ENCODE results near the gene EML4. TPM values are rescaled to one million over a fixed set of nuclear protein-coding genes. Genes with fewer than 3 reads are reported as not detected.

Gene EML4
- total and polyA plus RNA-seq, 3 experiments from 2014 or later, result 58.0 to 70.8 (median 61.5) TPM

- Histone ChIP-seq H3K36me3 (ENCODE audit: insufficient read depth, low read length) (peaks cover 16% of the 10 kb centered on the region), H3K27me3 (ENCODE audit: insufficient read depth, low read length, poor library complexity, severe bottlenecking) (no peaks in the 10 kb centered on the region), H3K4me1 (ENCODE audit: insufficient read depth, low read length) (no peaks in the 10 kb centered on the region), H3K9me3 (ENCODE audit: low read length) (no peaks in the 10 kb centered on the region), H3K4me3 (ENCODE audit: low read length) (no peak overlapping the region), H3K27ac (ENCODE audit: low read depth, low read length) (no peak overlapping the region)
- Mint-ChIP-seq H3K4me3 (peak overlapping the region in 1 of 7 donors; percentile 20), H3K9me3 (no peaks in the 10 kb centered on the region), H3K27ac (peak overlapping the region; percentile 56 to 92 (median 86)), H3K4me1 (peaks cover 32 to 49% (median 48%) of the 10 kb centered on the region in 3 donors), H3K27me3 (no peaks in the 10 kb centered on the region), H3K36me3 (peaks cover 5 to 79% (median 18%) of the 10 kb centered on the region in 3 donors)
- POLR2A ChIA-PET, result no interaction called here
- no peak for DNase-seq
- CTCF ChIA-PET, result interaction anchor here (1.4 kb wide), 1 partner anchor 235 kb away, joined by 3 read pairs; no protein-coding TSS in a partner anchor
Measured at GRCh38 chr2:42321452-42322064, 152.4 kb downstream of the EML4 start.

- Histone ChIP-seq H3K27me3 (ENCODE audit: insufficient read depth, low read length, poor library complexity, severe bottlenecking) (no peaks in the 10 kb centered on the region), H3K4me3 (ENCODE audit: low read length) (no peak overlapping the region), H3K9me3 (ENCODE audit: low read length) (no peaks in the 10 kb centered on the region), H3K4me1 (ENCODE audit: insufficient read depth, low read length) (no peaks in the 10 kb centered on the region), H3K36me3 (ENCODE audit: insufficient read depth, low read length) (peaks cover 12% of the 10 kb centered on the region), H3K27ac (ENCODE audit: low read depth, low read length) (no peak overlapping the region)
- Mint-ChIP-seq H3K9me3 (no peaks in the 10 kb centered on the region), H3K27ac (peak overlapping the region in 6 of 8 donors; percentile 21 to 57 (median 39)), H3K27me3 (no peaks in the 10 kb centered on the region), H3K4me1 (peaks cover 20 to 43% (median 35%) of the 10 kb centered on the region in 3 donors), H3K4me3 (no peak overlapping the region), H3K36me3 (peaks cover 5 to 79% (median 14%) of the 10 kb centered on the region in 3 donors)
- CTCF ChIA-PET, result interaction anchor here (0.7 to 1.4 kb wide), 3 partner anchors 191 to 229 kb away, joined by 3 to 7 read pairs (median 4); no protein-coding TSS in a partner anchor
- DNase-seq, result no peak
- POLR2A ChIA-PET, result interaction anchor here (1.1 kb wide), 1 partner anchor 73 kb away, joined by 3 read pairs; no protein-coding TSS in a partner anchor
Measured at GRCh38 chr2:42324244-42324643, 155.1 kb downstream of the EML4 start.

- H3K36me3 Mint-ChIP-seq, result peaks cover 5 to 81% (median 19%) of the 10 kb centered on the region in 3 donors
- ChIA-PET POLR2A (no interaction called here), CTCF (interaction anchor here (1.4 kb wide), 1 partner anchor 229 kb away, joined by 7 read pairs; no protein-coding TSS in a partner anchor)
- Histone ChIP-seq H3K9me3 (ENCODE audit: low read length) (no peaks in the 10 kb centered on the region), H3K27me3 (ENCODE audit: insufficient read depth, low read length, poor library complexity, severe bottlenecking) (no peaks in the 10 kb centered on the region), H3K36me3 (ENCODE audit: insufficient read depth, low read length) (peaks cover 16% of the 10 kb centered on the region), H3K4me1 (ENCODE audit: insufficient read depth, low read length) (no peaks in the 10 kb centered on the region), H3K27ac (ENCODE audit: low read depth, low read length) (no peak overlapping the region), H3K4me3 (ENCODE audit: low read length) (no peak overlapping the region)
- H3K4me3 Mint-ChIP-seq, result no peak overlapping the region
- H3K27ac Mint-ChIP-seq, result peak overlapping the region in 5 of 8 donors; percentile 42 to 54 (median 53)
- peaks cover 20 to 43% (median 32%) of the 10 kb centered on the region in 3 donors for H3K4me1 Mint-ChIP-seq
- H3K27me3 Mint-ChIP-seq, result no peaks in the 10 kb centered on the region
- H3K9me3 Mint-ChIP-seq, result no peaks in the 10 kb centered on the region
- DNase-seq, result no peak
Measured at GRCh38 chr2:42324949-42325348, 155.8 kb downstream of the EML4 start.

GRCh38 chr2:42325609-42326008 lies 156.5 kb downstream of the EML4 start:
- CTCF ChIA-PET, result no interaction called here

GRCh38 chr2:42327125-42327524 lies 158.0 kb downstream of the EML4 start:
- H3K27me3 Mint-ChIP-seq, result no peaks in the 10 kb centered on the region
- peaks cover 0 to 86% (median 22%) of the 10 kb centered on the region in 3 donors for H3K36me3 Mint-ChIP-seq
- H3K4me1 Mint-ChIP-seq, result peaks cover 10 to 29% (median 17%) of the 10 kb centered on the region in 3 donors
- H3K9me3 Mint-ChIP-seq, result no peaks in the 10 kb centered on the region
- no peak for DNase-seq
- peak overlapping the region in 3 of 8 donors; percentile 35 to 56 (median 43) for H3K27ac Mint-ChIP-seq
- H3K36me3 ChIP-seq (ENCODE audit: insufficient read depth, low read length), result peaks cover 37% of the 10 kb centered on the region
- H3K4me3 Mint-ChIP-seq, result no peak overlapping the region
- no peak overlapping the region for H3K4me3 ChIP-seq (ENCODE audit: low read length)
- H3K27ac ChIP-seq (ENCODE audit: low read depth, low read length), result no peak overlapping the region
- no peaks in the 10 kb centered on the region for H3K27me3 ChIP-seq (ENCODE audit: insufficient read depth, low read length, poor library complexity, severe bottlenecking)
- CTCF ChIA-PET, result interaction anchor here (1.5 kb wide), 1 partner anchor 457 kb away, joined by 3 read pairs; no protein-coding TSS in a partner anchor
- no peaks in the 10 kb centered on the region for H3K9me3 ChIP-seq (ENCODE audit: low read length)
- no peaks in the 10 kb centered on the region for H3K4me1 ChIP-seq (ENCODE audit: insufficient read depth, low read length)
- POLR2A ChIA-PET, result no interaction called here

More at GRCh38 chr2:42325609-42326008, 156.5 kb downstream of the EML4 start:
- Histone ChIP-seq H3K36me3 (ENCODE audit: insufficient read depth, low read length) (peaks cover 23% of the 10 kb centered on the region), H3K27me3 (ENCODE audit: insufficient read depth, low read length, poor library complexity, severe bottlenecking) (no peaks in the 10 kb centered on the region), H3K27ac (ENCODE audit: low read depth, low read length) (no peak overlapping the region), H3K4me1 (ENCODE audit: insufficient read depth, low read length) (no peaks in the 10 kb centered on the region), H3K9me3 (ENCODE audit: low read length) (no peaks in the 10 kb centered on the region), H3K4me3 (ENCODE audit: low read length) (no peak overlapping the region)
- DNase-seq, result no peak
- Mint-ChIP-seq H3K4me3 (no peak overlapping the region), H3K27me3 (no peaks in the 10 kb centered on the region), H3K27ac (no peak overlapping the region), H3K9me3 (no peaks in the 10 kb centered on the region), H3K36me3 (peaks cover 4 to 82% (median 17%) of the 10 kb centered on the region in 3 donors), H3K4me1 (peaks cover 20 to 41% (median 29%) of the 10 kb centered on the region in 3 donors)
- POLR2A ChIA-PET, result no interaction called here

GRCh38 chr2:42328148-42328833 lies 159.1 kb downstream of the EML4 start:
- Mint-ChIP-seq H3K4me3 (no peak overlapping the region), H3K27ac (peak overlapping the region; percentile 7 to 84 (median 64)), H3K9me3 (no peaks in the 10 kb centered on the region), H3K4me1 (peaks cover 6 to 20% (median 6%) of the 10 kb centered on the region in 3 donors), H3K36me3 (peaks cover 3 to 87% (median 25%) of the 10 kb centered on the region in 3 donors), H3K27me3 (no peaks in the 10 kb centered on the region)
- H3K27me3 ChIP-seq (ENCODE audit: insufficient read depth, low read length, poor library complexity, severe bottlenecking), result no peaks in the 10 kb centered on the region
- H3K4me1 ChIP-seq (ENCODE audit: insufficient read depth, low read length), result no peaks in the 10 kb centered on the region
- CTCF ChIA-PET, result interaction anchor here (0.7 to 2.2 kb wide), 13 partner anchors 10 to 241 kb away, joined by 3 to 14 read pairs (median 3); no protein-coding TSS in a partner anchor
- POLR2A ChIA-PET, result no interaction called here
- no peak overlapping the region for H3K27ac ChIP-seq (ENCODE audit: low read depth, low read length)
- peak in 2 of 5 donors; percentile 16 to 18 for DNase-seq
- H3K9me3 ChIP-seq (ENCODE audit: low read length), result no peaks in the 10 kb centered on the region
- peaks cover 48% of the 10 kb centered on the region for H3K36me3 ChIP-seq (ENCODE audit: insufficient read depth, low read length)
- H3K4me3 ChIP-seq (ENCODE audit: low read length), result no peak overlapping the region

- Mint-ChIP-seq H3K36me3 (peaks cover 7 to 93% (median 26%) of the 10 kb centered on the region in 3 donors), H3K27me3 (no peaks in the 10 kb centered on the region), H3K9me3 (no peaks in the 10 kb centered on the region), H3K4me3 (no peak overlapping the region), H3K27ac (peak overlapping the region in 4 of 8 donors; percentile 46 to 62 (median 50)), H3K4me1 (peaks cover 6 to 20% (median 6%) of the 10 kb centered on the region in 3 donors)
- H3K4me1 ChIP-seq (ENCODE audit: insufficient read depth, low read length), result no peaks in the 10 kb centered on the region
- no peak overlapping the region for H3K4me3 ChIP-seq (ENCODE audit: low read length)
- DNase-seq, result no peak
- no peaks in the 10 kb centered on the region for H3K9me3 ChIP-seq (ENCODE audit: low read length)
- CTCF ChIA-PET, result interaction anchor here (0.8 to 2.2 kb wide), 14 partner anchors 9 to 475 kb away, joined by 3 to 14 read pairs (median 3); no protein-coding TSS in a partner anchor
- no peaks in the 10 kb centered on the region for H3K27me3 ChIP-seq (ENCODE audit: insufficient read depth, low read length, poor library complexity, severe bottlenecking)
- POLR2A ChIA-PET, result interaction anchor here (0.6 kb wide), 1 partner anchor 80 kb away, joined by 3 read pairs; no protein-coding TSS in a partner anchor
- H3K27ac ChIP-seq (ENCODE audit: low read depth, low read length), result no peak overlapping the region
- peaks cover 51% of the 10 kb centered on the region for H3K36me3 ChIP-seq (ENCODE audit: insufficient read depth, low read length)
Measured at GRCh38 chr2:42328923-42329322, 159.8 kb downstream of the EML4 start.

Data from CD8-positive, alpha-beta memory T cell (primary cell).